ENCODE data around the gene GABBR2.
A peak's percentile ranks its signal among the peaks of the same experiment; 100 is the strongest.

Gene GABBR2

DNA sequence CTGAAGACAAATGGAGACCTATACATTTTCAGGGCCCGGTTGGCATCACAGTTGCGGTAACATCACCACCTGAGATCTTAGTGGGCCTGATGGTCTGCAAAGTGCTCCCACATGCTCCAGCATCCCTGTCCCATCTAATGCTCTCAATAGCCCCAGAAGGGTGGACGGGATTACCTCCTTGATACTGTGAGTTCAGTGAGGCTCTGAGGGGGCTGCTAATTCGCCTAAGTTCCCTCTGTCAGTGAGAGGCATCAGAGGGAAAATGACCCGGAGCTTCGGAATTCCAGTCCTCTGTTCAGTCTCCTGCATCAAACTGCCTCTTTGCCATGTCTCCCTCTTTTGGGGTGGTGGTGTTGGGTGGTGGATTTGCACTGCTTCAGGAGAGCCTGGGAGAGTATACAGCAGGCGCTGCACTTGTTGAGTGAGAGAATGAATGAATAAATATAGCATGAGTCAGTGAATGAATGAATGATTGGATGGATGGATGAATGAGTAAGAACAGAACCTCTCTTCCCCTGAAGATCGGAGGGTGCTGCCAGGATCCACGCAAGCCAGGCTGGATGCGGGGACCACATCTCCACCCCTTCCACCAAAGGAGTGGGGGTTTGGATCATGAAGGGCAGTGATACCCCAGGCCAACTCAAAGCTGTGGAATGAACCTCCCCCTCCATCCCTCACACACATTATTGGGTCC lies 141.0 kb downstream of the GABBR2 start:
- no peak for DNase-seq

DNA sequence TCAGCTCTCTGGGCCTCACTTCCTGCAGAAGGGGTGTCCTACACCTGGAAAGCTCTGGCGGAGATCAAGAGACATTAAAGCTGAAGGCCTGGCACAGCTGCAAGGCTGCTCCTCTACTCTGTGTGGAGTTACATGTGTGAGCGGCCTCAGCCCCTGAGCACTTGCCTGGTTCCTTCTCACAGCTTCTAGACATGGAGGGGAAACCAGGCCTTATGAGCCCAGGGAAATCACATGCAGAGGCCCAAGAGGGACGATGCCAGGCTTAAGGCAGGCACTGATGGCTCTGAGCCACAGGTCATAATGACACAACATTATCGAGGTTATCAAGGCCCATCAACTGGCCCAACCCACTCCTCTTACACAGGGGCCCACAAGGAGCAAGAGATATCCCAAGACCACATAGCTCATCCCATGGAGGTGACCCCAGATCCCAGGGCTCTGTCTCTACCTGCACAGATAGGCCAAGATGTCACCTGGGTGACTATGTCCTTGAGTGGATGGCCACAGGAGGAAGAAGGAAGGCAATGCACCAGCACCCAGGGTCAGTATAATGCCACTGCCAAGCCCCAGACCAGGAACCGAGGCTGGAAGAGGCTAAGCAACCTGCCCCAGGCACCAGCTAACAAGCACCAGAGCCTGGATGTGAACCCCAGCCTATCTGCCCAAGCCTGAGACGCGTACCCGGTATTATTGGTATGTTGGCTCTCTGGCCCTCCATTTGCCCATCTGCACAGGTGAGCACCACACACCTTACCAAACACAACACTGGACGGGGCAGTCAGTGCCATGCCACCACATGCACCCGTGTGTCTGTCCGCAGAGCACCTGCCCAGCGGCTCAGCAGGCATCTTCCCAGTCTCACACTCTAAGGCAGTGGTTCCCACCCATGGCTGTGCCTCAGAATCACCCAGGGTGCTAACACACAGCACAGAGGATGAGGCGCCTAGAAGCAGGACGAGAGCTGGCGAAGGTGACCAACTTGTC lies 143.3 kb downstream of the GABBR2 start:
- no peak for DNase-seq

DNA sequence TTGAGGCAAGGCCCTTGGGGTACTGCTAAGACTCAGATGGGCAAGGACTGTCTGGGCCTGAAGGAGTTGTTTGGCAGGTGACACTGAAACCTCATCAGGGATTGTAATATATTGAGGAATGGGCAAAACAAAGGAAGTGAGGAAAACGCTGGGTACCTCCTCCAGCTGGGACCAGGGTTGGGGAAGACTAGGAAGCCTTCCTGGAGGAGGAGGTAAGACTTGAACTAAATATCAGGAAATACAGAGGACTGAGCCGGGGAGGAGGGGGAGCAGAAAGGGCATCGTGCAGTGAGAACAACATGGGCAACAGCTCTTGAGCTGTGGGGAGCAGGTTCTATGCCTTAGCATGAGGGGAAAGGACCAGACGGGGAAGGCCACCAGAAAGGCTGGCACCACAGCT lies 144.0 kb downstream of the GABBR2 start:
- no peak for DNase-seq

DNA sequence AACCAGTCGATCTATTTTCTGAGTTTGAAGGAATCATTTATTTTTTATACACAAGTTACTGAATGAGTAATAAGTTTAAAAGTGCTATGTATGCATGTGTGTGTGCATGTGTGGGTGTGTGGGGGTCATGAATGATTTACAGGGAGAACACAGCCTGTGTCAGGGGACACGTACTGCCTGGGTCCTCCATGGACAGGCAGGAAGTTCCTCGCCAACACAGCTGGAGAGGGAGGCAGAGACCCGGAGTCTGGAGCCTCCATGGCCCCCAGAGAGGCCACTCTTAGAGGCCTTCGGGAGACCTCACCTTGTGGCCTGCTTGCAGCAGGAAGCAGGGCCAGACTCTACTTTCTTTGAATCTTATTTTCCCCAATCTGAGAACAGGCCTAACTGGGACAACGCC lies 144.7 kb downstream of the GABBR2 start:
- no peak for DNase-seq

DNA sequence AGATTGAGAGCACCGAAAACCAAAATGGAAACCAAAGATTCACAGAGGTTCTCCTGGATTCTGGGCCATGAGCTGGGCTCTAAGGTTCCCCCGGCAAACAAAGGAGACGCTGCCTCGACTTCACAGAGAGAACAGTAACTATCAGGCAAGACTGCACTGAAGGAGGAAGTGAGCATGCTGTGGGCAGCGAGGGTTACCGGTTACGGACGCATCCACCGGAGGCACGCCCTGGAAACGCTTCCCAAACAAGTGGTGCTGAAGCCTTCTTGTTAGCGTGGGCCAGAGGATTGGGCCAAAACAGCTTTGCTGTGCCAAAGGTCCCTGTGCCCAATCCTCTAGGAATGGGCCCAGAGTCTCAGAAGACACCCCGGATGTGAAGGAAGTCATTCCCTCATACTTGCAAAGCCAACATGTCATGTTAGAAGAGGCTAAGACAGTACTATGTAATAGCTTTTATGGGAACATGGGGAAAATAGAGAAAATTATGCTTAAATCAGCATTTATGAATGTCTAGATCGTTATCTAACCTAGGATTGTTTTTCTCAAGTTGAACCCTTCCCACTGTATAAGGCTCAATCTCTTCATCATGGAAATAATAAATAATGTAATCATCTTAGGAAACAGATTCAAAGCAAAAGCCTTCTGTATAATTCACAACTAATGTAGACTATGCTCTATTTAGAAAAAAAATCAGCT lies 145.4 kb downstream of the GABBR2 start:
- DNase-seq, result no peak

DNA sequence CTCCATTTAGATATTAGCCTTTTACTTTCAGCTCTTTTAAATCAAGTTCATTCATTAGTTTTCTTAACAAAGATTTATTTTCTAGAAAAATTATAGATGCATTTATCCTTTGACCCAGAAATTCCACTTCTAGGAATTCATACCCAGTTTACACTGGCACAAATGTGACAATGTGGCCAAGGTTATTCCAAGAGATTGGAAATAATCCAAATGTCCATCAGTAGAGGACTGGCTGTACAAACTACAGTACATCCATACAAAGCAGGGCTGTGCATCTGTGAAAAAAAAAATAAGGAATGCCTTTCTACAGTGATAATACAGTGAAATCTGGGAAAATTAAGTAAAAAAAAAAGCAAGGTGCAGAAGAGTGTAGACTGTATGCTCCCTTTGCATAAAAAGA lies 149.2 kb downstream of the GABBR2 start:
- no peak for DNase-seq

DNA sequence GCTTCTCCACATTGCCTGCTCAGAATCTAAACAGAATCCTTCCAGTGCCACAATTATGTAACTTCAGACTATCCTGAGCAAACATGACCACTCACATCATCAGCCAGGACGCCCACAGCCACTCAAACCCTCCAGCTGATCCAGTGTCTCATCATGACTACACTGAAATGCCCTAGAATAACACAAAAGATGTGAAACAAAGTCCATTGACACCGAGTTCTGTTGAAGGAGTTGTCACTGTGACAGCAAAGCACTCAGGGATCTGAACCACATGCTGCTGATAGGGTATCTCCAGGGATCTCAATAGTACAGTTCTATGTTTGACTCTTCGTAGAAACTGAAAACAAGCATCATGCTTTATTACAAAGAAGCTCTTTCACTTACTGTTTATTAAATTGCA lies 150.2 kb downstream of the GABBR2 start:
- DNase-seq, result no peak

DNA sequence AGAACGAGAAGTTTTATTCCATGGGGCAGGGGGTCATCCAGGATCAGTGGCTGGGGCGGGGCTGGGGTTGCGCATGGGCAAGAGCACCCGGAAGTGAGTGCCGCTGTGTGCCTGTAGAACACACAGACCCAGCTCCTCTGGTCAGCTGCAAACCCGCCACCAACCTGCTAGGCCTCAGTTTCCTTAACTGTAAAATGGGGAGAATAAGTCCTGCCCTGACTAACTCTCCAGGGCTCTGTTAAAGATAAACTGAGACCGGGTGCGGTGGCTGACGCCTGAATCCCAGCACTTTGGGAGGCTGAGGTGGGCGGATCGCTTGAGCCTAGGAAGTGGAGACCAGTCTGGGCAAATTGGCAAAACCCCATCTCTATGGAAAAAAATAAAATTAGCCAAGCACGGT lies 152.2 kb downstream of the GABBR2 start:
- no peak for DNase-seq

DNA sequence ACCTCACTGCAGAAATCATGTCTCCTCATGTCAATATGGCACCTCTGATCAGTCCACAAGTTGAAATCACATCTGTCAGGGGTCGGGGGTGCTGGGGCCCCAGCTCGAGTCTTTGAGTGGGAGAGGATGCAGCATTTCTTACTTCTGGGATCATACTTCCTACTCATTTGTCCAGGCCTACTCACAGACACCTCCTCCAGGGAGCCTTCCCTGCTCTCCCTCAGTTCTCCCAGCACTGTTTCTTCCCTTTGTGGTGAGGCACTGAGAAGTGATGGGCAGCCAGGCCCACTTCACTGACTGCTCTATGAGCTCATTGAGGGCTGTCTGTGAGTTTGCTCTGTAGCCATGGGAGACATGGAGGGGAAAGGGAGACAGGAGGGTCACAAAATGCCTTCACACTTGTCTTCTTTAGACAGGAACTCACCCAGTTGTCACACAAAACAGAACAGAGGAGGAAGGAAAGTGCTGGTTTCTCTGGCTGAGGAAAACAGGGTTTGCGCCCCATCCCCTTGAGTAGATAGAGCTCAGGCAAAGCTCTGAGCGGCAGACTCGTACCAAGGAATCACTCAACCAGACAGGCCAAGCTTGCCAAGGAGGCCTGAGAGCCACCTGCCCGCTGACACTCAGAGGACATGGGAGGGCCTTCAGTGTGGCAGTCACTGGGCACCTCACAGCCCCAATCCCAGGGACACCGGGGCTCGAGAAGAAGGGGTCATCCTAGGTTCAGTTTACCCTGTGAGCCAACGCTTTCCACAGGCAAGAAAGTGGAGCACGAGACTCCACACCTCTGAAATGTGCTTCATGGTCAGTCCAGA lies 152.9 kb downstream of the GABBR2 start:
- DNase-seq, result no peak

DNA sequence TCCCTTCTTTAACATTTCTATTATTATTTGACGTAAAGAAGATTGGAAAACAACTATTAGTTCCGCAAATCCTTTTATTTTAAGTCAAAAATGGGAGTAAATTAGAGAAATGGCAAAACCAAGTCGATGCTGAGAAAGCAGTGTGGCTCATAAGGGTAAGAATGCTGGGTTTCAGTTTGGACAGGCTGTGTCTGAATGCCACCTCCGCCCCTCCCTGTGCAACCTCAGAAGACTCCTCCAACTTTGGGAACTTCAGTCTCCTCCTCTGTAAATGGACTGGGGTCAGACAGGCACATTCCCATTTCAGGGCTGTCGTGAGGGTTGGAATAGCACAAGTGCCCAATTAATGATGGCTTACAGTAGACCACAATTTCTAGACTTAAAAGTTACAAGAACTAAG lies 154.0 kb downstream of the GABBR2 start:
- DNase-seq, result no peak

DNA sequence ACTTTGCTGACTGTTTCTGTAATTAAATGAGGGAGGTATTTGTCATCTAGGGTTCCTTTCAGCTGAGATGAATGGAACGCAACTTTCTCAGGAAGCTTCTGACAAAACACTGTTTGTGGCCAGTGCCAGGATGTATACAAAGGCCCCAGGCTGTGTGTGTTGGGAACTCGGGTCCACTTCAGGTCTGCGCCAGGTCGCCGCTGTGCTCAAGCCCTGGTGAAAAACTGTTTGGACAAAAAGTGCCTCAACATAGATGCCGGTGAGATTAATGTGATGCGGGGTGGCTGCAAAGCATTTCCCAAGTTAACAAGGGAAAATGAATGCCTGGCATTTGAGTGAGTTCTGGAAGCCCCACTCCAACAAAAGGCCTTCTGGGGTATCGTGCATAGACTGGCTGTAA lies 156.4 kb downstream of the GABBR2 start:
- no peak for DNase-seq

DNA sequence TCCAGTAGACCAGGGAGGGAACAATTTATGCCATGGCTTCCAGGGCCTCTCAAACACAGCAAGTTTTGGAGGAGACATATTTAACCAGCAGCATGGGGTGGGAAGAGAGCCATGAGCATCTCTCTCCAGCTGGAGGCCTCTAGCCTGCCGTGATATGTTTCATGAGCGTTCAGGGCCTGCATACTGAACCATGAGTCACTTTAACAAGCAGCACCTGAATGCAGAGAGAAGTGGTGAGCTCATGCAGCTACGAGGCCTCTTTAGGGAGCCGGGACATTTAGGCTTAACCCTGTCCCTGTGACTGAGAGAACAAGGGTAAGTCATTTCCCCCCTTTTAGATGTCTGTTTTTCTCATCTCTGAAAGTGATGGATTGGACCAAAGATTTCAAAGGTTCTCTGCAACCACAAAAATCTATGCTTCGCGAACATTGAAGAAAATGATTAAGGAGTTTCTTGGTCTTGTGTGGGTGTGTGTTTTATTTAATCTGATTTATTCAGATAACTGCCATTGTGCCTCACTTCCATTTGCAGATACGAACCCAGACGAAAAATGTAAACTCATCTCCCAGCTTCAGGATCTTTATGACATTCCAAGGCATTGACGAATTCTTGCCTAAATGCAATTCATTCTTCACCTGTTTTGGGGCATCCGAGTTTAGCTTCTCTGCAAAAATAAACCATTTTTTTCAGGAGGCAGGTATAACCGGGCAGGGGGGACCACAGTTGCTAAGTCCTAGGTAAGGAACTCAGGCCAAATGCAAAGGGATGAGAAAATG lies 157.0 kb downstream of the GABBR2 start:
- no peak for DNase-seq

DNA sequence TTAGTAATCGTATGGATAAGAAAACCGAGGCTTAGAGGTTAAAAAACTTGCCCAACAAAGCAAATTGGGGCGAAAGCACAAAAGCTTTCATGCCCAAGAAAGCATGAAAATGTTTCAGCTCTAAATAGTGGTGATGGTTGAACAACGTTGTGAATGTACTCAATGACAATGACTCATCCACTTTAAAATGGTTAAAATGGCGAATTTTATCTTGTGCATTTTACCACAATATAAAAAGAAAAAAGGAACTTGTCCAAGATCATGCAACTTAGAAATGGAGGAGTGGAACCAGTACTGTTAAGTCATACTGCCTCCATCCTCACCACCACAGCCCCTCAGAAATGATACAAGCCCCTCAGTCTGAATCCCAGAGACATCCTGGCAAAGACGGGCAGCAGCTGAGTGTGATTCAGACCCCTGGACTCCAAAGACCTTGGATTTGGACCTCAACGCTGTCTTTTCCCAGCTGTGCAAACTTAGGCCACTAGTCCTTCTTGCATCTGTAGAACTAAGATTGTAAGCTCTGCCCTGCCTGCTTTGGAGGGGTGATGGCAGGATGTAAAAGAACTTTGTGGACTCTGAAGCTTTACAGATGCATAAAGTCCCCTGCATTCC lies 158.4 kb downstream of the GABBR2 start:
- DNase-seq, result no peak

DNA sequence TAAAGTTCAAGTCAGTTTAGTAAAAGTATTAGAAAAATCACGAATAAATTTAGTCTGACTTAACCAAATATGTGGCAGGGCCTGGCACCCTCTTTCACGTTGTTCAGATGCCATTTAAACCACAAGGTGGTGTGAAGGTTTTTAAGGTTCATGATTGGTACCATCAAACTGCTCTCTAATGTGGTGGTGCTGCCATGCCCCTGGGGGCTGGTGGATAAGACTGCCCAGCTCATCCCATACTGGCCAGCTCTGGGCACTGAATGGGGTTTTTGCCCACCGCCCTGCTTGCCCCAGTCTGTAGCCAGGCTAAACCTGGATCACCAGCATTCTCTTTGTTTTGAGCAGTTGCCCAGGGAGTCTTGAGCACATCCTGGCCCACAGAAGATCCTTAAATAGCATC lies 159.3 kb downstream of the GABBR2 start:
- DNase-seq, result no peak

DNA sequence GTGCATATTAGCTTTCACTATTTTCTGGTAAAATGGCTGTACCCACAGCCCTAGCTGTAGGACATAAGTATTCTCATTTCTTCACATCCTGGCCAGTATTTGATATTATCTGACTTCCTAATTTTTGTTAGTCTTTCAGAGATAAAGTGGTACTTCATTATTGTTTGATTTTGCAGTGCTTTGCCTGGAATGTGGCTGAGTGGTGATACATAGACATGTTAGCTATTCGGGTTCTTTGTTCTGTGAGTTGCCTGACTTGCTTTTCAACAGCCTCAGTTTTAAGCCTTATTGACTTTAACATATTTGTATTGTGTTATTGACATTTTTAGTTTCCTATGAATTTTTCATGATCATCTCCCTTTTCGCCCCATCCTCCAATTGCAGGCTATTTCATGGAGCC lies 161.1 kb downstream of the GABBR2 start:
- DNase-seq, result peak; percentile 12

DNA sequence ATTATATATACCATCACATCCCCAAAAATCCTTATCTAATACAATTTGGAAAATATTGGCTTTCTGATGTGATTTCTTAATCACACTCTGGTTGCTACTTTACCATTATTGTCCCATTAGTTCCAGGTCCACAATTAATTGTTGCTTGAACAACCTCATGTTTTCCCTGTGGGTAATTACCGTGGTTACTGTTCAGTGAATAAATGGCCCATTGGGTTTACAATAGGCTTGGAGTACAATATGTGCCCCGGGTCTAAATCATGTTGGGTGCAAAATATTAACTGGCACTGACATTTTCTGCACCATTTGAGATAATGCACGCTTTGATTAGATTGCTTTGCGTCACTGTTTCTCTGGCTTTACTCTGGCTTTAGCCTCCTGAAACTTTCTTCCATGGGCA lies 163.7 kb downstream of the GABBR2 start:
- no peak for DNase-seq

DNA sequence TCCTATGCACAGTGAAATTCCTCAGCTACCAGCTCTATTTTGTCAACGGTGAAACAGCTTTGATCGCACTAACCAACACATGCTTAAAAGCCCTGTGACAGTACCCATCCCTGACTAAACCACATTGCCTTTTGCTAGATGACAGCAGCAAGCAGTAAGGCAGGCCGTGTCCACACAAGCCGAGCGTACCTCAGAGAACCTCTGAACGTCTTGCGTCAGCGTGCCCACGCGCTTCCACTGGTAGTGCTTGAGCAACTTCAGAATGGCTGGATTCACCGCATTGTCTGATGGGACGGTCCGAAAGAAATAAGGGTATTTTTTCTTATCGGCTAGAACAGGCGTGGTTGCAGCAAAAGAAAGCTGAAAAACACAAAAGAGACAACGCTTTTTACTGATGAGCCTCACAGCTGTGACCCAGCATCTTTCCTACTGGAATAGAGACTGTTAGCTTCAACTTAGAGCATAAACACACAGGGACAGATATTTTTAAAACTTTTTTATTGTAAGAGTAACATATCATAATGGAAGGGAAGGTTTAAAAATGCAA lies 167.0 kb downstream of the GABBR2 start:
- no peak for DNase-seq

DNA sequence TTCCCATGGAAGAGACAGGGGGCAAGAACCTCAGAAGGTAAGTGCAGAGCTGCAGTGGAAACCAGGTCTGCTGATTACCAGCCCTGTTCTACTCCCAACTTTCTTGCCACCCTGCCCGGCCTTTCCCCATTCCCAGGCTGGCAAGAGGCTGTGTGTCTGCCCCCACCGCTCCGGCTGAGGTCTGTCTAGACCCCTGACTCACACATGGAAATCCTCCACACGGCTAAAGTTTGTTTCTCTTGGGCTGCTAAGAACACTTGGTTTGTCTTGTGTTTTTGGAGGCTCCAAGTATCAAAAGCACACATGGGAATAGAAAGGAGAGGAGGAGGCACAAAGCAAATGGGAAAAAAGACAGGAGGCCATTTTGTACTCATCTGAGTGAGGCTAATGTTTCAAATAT lies 168.3 kb downstream of the GABBR2 start:
- DNase-seq, result no peak

DNA sequence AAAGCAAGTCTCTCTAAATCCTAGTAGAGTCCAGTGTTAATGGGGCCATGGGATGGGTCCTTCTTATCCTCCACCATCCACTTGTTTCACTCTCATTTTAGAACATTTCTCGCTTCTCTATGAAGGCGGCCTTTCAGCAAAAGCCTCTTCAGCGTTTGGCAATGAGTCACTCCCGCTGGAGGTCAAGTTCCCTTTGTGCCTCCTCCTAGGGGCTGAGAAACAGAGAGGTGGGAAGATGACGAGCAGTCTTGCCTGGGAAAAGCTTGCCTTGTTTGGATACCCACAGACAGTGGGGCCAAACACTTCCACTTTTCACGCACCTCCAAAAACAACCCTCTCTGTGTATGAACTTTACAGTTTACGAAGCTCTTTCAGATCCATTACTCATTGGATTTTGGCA lies 168.8 kb downstream of the GABBR2 start:
- no peak for DNase-seq

DNA sequence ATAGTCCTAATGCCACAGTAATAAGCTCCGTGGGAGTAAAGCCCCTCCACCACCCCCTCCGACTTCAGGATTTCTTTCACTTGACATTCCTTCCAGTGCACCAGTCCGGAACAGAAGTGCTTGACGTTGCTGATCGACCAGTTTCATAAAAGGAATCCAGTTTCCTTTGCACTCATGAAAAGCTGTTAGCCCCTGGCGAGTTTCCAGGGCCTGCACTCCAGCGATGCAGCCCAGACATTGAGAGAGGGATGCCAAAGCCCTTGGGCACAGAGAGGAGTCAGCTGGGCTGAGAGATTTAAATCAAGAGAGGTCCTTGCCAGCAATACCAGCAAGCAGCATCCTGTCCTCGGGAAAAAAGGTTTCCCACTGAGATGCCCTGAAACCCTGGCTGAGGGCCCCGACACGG lies 170.1 kb downstream of the GABBR2 start:
- DNase-seq, result peak; percentile 96

DNA sequence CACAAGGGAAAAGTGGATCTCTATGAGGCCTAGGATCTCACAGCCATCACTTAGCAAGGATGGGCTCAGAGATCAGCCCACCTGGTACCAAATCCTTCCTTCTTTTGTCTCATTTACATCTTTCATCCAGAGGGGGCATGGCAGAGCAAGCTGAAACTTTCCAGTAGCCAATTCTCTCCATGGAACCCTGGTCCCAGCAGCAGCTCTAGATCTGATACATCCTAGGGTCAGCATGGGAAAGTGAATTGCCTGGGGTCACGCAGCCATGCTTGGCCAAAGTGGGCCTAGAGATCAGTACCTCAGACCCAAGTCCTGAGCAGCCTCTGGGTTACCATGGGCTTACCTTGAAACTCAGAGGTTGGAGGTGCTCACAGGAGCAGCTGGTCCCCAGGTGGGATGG lies 170.5 kb downstream of the GABBR2 start:
- DNase-seq, result no peak
